HepG2 (cell line): ENCODE measurements around the gene CAMSAP3. TPM values are rescaled to one million over a fixed set of nuclear protein-coding genes. Genes with fewer than 3 reads are reported as not detected.

Experiments
- FIP1L1 ChIP-seq: fragments of 200-400 bp; formaldehyde crosslinking; IDR thresholded peaks from 2 replicates; pipeline ENCODE4 v1.6.1; 2018; ENCODE audit warnings: low read depth, mild to moderate bottlenecking, low read length, moderate library complexity, borderline replicate concordance; ENCODE audit not compliant: insufficient read depth
- GATAD2A ChIP-seq: IDR thresholded peaks from 2 replicates; pipeline ENCODE4 v1.6.1; 2016
- HMGXB4 ChIP-seq, 2 experiments: sonication (generic) in 1 of 2; formaldehyde crosslinking in 1 of 2; IDR thresholded peaks; 2 replicates each; pipeline versions ENCODE4 v1.4.0 to v1.6.1; 2018 to 2020; ENCODE audit warnings: missing genetic modification reagents in 2 of 2, borderline replicate concordance in 1 of 2, low read depth in 1 of 2, mild to moderate bottlenecking in 1 of 2, missing biosample characterization in 1 of 2
- HOXA3 ChIP-seq: sonication (generic); formaldehyde crosslinking; IDR thresholded peaks from 2 replicates; pipeline ENCODE4 v1.5.0; 2020; ENCODE audit warnings: missing genetic modification reagents
- MIER2 ChIP-seq: IDR thresholded peaks from 2 replicates; pipeline ENCODE4 v1.6.1; 2016; ENCODE audit warnings: missing biosample characterization, missing genetic modification reagents
- MLLT10 ChIP-seq: sonication (generic); formaldehyde crosslinking; IDR thresholded peaks from 2 replicates; pipeline ENCODE4 v1.4.0; 2020; ENCODE audit warnings: missing genetic modification reagents
- NAIF1 ChIP-seq: sonication (generic); formaldehyde crosslinking; IDR thresholded peaks from 2 replicates; pipeline ENCODE4 v1.5.0; 2020; ENCODE audit warnings: mild to moderate bottlenecking, missing genetic modification reagents, borderline replicate concordance
- NKX3-1 ChIP-seq: sonication (generic); formaldehyde crosslinking; IDR thresholded peaks from 2 replicates; pipeline ENCODE4 v1.5.0; 2020; ENCODE audit warnings: missing genetic modification reagents
- SIX4 ChIP-seq: sonication (generic); formaldehyde crosslinking; IDR thresholded peaks from 2 replicates; pipeline ENCODE4 v1.4.0; 2020; ENCODE audit warnings: missing genetic modification reagents
- SMAD3 ChIP-seq: sonication (generic); formaldehyde crosslinking; IDR thresholded peaks from 2 replicates; pipeline ENCODE4 v1.4.0; 2020; ENCODE audit warnings: missing genetic modification reagents
- SP2 ChIP-seq: sonication (generic); formaldehyde crosslinking; IDR thresholded peaks from 2 replicates; pipeline ENCODE4 v1.5.1; 2020; ENCODE audit warnings: mild to moderate bottlenecking, missing genetic modification reagents
- ZBTB39 ChIP-seq: sonication (generic); formaldehyde crosslinking; IDR thresholded peaks from 2 replicates; pipeline ENCODE4 v1.5.0; 2020; ENCODE audit warnings: missing genetic modification reagents
- ZFP36L2 ChIP-seq: sonication (generic); formaldehyde crosslinking; IDR thresholded peaks from 2 replicates; pipeline ENCODE4 v1.4.0; 2020; ENCODE audit warnings: missing genetic modification reagents
- ZHX2 ChIP-seq, 2 experiments: sonication (generic) in 1 of 2; formaldehyde crosslinking in 1 of 2; IDR thresholded peaks; 2 replicates each; pipeline versions ENCODE4 v1.6.1 to v1.9.0; 2014 to 2022; ENCODE audit warnings: antibody characterized with exemption in 1 of 2, borderline replicate concordance in 1 of 2, inconsistent platforms in 1 of 2, low read depth in 1 of 2, missing genetic modification reagents in 1 of 2
- ZNF589 ChIP-seq: sonication (generic); formaldehyde crosslinking; conservative IDR thresholded peaks from 2 replicates; pipeline ENCODE4 v1.8.0; 2022; ENCODE audit warnings: mild to moderate bottlenecking, moderate library complexity, missing genetic modification reagents
- ZNF597 ChIP-seq: sonication (generic); formaldehyde crosslinking; IDR thresholded peaks from 2 replicates; pipeline ENCODE4 v1.5.0; 2020; ENCODE audit warnings: missing genetic modification reagents
- ZNF614 ChIP-seq: IDR thresholded peaks from 2 replicates; pipeline ENCODE4 v1.6.1; 2018; ENCODE audit warnings: missing biosample characterization, missing genetic modification reagents, inconsistent platforms, borderline replicate concordance
- ZNF670 ChIP-seq: sonication (generic); formaldehyde crosslinking; IDR thresholded peaks from 2 replicates; pipeline ENCODE4 v1.8.0; 2022; ENCODE audit warnings: mild to moderate bottlenecking, missing genetic modification reagents, borderline replicate concordance
- ZZZ3 ChIP-seq: sonication (generic); formaldehyde crosslinking; IDR thresholded peaks from 2 replicates; pipeline ENCODE4 v1.4.0; 2020; ENCODE audit warnings: missing genetic modification reagents, mild to moderate bottlenecking, borderline replicate concordance
- polyA plus RNA-seq, 8 experiments: library from polyadenylated mRNA; depleted of rRNA in 3 of 8; stranded (reverse) in 7 of 8; unstranded in 1 of 8; fragments of >200 nt; fragmentation: Illumina TruSeq in 4 of 8; extraction: Trizol in 4 of 8; gene quantifications; 2 replicates each; pipeline versions ENCODE4 v1.2.1 to v1.2.3, GENCODE V29; 2011 to 2016; ENCODE audit warnings: low read depth in 4 of 8, missing spikeins in 1 of 8, mixed read lengths in 1 of 8; ENCODE audit not compliant: insufficient read depth in 1 of 8
- total RNA-seq, 5 experiments: library from RNA; depleted of rRNA; stranded (reverse); fragments of >200 nt; fragmentation: Illumina TruSeq; extraction: Trizol; gene quantifications; 2 replicates each; pipeline ENCODE4 v1.2.3, GENCODE V29; 2016; ENCODE audit warnings: low read depth in 1 of 5

Gene CAMSAP3
- total and polyA plus RNA-seq, 2 of the 13 experiments (the other 11 are each of a cell fraction or from before 2014, with no cell fraction given), result 10.8 to 11.8 TPM

- TF ChIP-seq FIP1L1 (no peak), SMAD3 (CRISPR knock-in tag) (peak; percentile 91), ZHX2 (IDR thresholded peaks at IDR 0.05; ENCODE audit: low read depth) (no peak), ZHX2 (CRISPR knock-in tag; IDR thresholded peaks at IDR 0.05; ENCODE audit: borderline replicate concordance) (no peak), HOXA3 (CRISPR knock-in tag) (peak; percentile 78), ZZZ3 (CRISPR knock-in tag) (no peak), MIER2 (CRISPR knock-in tag) (peak; percentile 50; the same call in 1 of the 2 replicates), SP2 (CRISPR knock-in tag) (no peak), SIX4 (CRISPR knock-in tag) (peak; percentile 99), MLLT10 (CRISPR knock-in tag) (no peak), ZNF614 (CRISPR knock-in tag) (peak; percentile 97), ZFP36L2 (CRISPR knock-in tag) (no peak), ZNF597 (CRISPR knock-in tag) (no peak), NAIF1 (CRISPR knock-in tag) (no peak), GATAD2A (CRISPR knock-in tag) (peak; percentile 96), ZBTB39 (CRISPR knock-in tag) (no peak), NKX3-1 (no peak), ZNF670 (peak; percentile 80), HMGXB4 (CRISPR knock-in tag; IDR thresholded peaks at IDR 0.05; ENCODE audit: borderline replicate concordance in 1 of 2, low read depth in 1 of 2) (peak; percentile 54 to 65; a peak in 2 of 4 replicates), ZNF589 (CRISPR knock-in tag) (no peak)
Measured at GRCh38 chr19:7652061-7652641, 56.5 kb downstream of the CAMSAP3 start (continued).
